Cardiac septum (tissue), 1 donor: ENCODE results near the gene DPH6. TPM values are rescaled to one million over a fixed set of nuclear protein-coding genes. Genes with fewer than 3 reads are reported as not detected.
"Not testable (repeated sequence)": the region's sequence is repeated elsewhere in the genome, so short reads cannot be mapped to it uniquely, and the experiment has no call there.

Experiments
- DNase-seq: peaks from one replicate; pipeline ENCODE4 v3.0.0-alpha.2; 2020; ENCODE audit warnings: low spot score
- intact Hi-C: fragments of 100-400 bp; cut with DNase I; formaldehyde crosslinking; loops from one replicate; pipeline ENCODE4 v1.14.0; 2022
- total RNA-seq: library from RNA; stranded (reverse); fragmentation: NEBNext Ultra II Directional; extraction: Animal tissue kit (Norgen Biotek cat#: 25700); gene quantifications from one replicate; pipeline ENCODE4 v1.2.1, GENCODE V29; 2021
- donor health status: DM: no; HTN: no; CAD: no.

Gene DPH6
- total RNA-seq, 1 donor from 2014 or later, result 19.7 TPM

- DNase-seq, result no peak
- intact Hi-C loops, result no loop called here
Measured at GRCh38 chr15:35445891-35446290, 100.1 kb downstream of the DPH6 start.

DNA sequence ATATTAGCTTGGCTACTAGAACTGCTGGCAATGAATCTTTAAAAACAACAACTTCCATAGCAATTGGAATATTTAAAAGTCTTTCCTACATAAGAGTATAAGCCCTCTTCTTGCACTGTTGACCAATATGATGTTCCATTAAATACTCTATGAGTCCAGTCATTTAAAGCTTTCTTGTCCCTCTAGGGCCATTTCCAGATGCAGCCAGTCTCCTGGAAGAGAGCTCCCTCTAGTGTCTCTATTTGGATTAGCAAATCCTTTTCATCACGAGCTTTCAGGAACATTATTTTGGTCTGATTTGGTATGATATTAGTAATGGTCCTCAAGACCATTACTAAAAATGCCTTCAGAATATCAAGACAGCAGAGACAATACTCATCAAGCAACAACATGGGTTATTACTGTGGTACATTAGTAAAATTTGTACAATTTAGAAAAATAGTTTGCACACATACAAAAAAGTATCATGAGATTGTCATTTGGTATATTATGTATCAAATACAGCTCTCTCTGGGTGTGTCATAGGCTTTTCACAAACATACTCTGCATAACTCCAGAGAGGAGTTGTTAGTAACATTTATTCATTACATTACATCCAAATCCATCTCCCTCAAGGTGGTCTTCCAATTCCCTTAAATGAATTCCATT, 101.3 kb downstream of the DPH6 start:
- intact Hi-C loops, result loop anchor here (1.0 to 5.0 kb wide), 2 partner anchors 155 to 367 kb away; no protein-coding TSS in a partner anchor
- DNase-seq, result no peak

GRCh38 chr15:35443376-35443775, 102.6 kb downstream of the DPH6 start:
- intact Hi-C loops, result loop anchor here (5.0 kb wide), 1 partner anchor 366 kb away; no protein-coding TSS in a partner anchor
- no peak for DNase-seq

DNA sequence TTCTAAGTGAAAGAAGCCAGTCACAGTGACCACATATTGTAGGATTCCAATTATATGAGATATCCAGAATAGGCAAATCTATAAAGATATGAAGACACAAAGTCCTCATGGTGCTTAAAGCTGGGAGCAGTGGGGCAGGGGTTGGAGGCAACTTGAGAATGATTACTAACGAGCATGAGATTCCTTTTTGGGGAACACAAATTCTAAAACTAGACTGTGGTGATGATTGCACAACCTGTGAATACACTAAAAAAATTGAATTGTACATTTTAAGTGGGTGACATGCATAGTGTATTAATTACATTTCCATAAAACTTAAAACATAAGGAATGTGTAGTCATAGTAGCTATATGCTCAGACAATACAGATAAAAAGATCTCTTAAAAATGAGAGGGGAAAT, 103.2 kb downstream of the DPH6 start:
- intact Hi-C loops, result loop anchor here (5.0 kb wide), 1 partner anchor 365 kb away; no protein-coding TSS in a partner anchor
- no peak for DNase-seq

GRCh38 chr15:35441279-35441678, 104.7 kb downstream of the DPH6 start:
- intact Hi-C loops, result loop anchor here (5.0 kb wide), 1 partner anchor 364 kb away; no protein-coding TSS in a partner anchor
- DNase-seq, result not testable (repeated sequence)

DNA sequence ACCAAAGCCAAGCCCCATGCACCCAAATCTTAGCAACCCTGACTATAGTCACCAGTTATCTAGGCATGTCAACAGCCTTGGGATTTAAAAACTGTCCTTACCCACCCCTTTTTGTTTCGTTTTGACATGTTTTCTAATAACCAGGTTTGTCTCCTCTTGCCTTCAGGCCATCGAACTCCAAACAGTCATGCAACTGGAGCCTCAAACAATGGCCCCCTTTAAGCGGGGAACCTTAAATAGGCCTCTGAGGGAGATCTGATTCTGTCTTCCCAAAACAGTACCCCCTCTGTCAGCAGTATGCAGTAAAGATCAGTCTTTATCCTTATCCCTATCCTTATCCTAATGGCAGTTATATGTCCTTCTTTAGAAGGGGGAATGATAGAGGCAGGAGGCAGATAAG, 105.7 kb downstream of the DPH6 start:
- no peak for DNase-seq
- intact Hi-C loops, result loop anchor here (5.0 kb wide), 1 partner anchor 363 kb away; no protein-coding TSS in a partner anchor

GRCh38 chr15:35439291-35439690, 106.7 kb downstream of the DPH6 start:
- intact Hi-C loops, result no loop called here
- DNase-seq, result no peak

GRCh38 chr15:35437157-35437556, 108.8 kb downstream of the DPH6 start:
- no peak for DNase-seq
- intact Hi-C loops, result no loop called here

DNA sequence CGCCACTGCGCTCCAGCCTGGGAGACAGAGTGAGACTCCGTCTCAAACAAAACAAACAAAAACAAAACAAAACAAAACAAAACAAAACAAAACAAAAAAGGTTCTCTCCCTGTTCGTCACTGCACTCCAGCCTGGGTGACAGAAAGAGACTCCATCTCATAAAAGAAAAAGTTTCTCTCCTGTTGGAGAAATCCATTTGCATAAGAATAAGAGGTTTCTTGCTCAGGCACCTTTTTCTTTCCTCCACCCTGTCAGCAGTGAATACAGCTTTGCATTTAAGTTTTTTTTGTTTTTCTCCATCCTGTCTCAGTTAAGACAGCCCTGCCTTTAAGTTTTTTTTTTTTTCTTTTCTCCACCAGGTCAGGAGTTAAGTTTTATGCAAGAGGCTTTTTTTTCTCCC, 109.5 kb downstream of the DPH6 start:
- intact Hi-C loops, result no loop called here
- no peak for DNase-seq

DNA sequence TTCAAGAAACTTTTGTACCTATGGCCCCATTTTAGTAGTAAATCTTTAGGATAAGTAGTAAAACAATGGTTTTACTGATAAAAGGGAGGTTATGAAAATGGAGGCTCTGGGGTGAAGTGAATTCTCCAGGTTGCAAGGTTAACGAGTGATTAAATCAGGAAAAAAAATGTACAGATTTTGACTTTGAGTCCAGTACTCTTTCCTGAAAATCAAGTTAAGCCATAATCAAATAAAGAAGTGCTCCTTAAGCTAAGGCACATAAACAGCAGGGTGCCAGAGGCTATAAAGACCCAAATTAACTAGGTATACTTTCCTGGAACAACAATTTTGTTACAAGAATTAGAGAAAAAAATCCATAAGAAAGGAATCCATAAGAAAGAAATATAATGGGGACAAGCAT, 114.7 kb downstream of the DPH6 start:
- DNase-seq, result no peak
- intact Hi-C loops, result no loop called here

- intact Hi-C loops, result no loop called here
- no peak for DNase-seq
Measured at GRCh38 chr15:35430301-35430700, 115.7 kb downstream of the DPH6 start.

GRCh38 chr15:35427496-35427895, 118.5 kb downstream of the DPH6 start:
- intact Hi-C loops, result no loop called here
- no peak for DNase-seq

DNA sequence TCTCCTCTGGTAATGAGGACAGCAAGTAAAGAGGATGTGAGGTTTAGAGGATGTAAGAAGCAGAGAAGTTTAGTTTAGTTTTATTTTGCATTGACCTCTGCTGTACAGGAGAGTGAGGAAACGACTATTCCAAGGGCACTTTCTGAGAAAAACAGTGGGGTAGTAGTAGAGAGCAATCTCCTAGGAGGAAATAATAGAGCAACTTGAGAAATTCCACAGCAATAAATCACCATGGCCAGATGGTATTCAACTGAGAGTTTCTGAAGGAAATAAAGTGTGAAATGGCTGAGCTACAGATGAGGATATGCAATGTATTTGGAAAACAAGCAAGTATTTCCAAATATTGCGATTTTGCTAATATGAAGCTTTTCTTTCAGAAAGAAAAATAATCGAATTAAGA, 118.9 kb downstream of the DPH6 start:
- intact Hi-C loops, result no loop called here
- DNase-seq, result no peak

DNA sequence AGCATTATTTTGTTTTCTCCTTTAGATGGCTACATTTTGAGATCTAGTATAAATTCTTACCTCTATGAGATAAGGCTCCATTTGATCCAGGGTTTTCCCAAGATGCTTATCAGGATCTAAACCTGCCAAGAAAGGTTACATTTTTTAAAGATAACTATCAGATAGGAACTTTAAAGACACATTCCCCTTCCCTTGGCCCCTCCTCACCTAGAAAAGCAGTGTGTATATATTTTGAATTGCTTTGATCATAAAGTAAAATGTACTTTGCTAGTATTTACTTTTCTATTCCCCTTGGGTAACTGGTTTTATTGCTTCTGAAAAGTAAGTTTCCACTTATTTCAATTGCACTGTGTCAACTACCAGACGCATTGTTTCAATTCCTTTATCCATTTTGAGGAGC, 135.2 kb downstream of the DPH6 start:
- DNase-seq, result no peak
- intact Hi-C loops, result no loop called here

- intact Hi-C loops, result no loop called here
- DNase-seq, result no peak
Measured at GRCh38 chr15:35399901-35400300, 146.1 kb downstream of the DPH6 start.

DNA sequence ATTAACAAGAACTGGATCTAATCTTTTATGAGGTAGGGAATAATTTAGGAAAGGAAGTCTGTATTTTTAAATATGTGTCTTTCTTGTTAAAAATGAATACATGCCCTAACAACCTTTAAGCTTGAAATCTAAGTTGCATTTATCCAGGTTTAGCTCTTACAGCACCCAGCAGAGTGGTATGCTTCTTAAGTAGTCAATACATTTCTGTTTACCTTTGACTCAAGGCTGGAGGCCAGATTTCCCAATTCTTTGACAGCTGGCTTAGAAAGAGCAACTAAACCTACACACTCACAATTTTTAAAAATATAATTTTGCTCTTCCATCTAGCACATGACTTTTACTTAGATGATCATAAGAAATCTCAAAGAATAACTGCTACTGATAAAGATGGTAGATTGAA, 148.9 kb downstream of the DPH6 start:
- no peak for DNase-seq
- intact Hi-C loops, result no loop called here

GRCh38 chr15:35394416-35394815, 151.5 kb downstream of the DPH6 start:
- intact Hi-C loops, result no loop called here
- DNase-seq, result no peak

DNA sequence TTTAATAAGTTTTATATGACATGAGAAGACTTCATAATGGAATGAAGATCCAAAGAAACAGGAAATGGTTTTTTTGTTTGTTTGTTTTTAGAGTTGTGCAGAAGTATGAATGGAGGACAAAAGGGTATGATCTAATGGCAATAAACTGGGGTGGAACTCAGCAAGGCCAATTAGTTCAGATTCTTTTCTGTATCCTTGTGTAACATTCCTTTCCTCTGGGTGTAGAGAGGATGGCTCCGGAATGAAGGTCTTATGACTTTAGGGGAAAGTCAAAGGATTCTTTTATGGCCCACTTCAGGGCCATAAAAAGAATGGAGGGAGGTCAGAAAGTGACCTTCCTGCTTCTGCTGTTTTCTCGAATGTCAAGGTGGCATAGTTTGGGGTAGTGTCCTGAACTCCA, 152.6 kb downstream of the DPH6 start:
- DNase-seq, result no peak
- intact Hi-C loops, result no loop called here

GRCh38 chr15:35391408-35391984, 154.5 kb downstream of the DPH6 start:
- DNase-seq, intact Hi-C loops: not testable (repeated sequence)

DNA sequence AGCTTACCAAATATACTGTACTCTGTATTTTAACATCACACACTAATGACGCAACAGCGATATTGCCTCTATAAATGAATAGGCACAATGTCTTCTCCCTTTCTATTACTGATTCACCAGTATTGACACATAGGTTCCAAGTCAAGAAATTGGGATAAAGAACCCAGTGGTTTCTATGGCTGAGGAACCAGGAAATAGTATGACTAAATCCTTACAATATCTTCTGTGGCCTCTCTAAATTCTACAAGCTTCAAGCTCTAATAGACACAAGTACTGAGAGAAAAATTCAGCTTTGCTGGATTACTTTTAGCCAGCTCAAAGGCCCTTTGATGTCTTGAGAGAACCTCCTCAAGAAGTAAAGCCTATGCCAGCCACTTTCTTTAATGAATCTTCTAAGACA, 162.5 kb downstream of the DPH6 start:
- intact Hi-C loops, result no loop called here
- DNase-seq, result no peak

GRCh38 chr15:35381328-35381727, 164.6 kb downstream of the DPH6 start:
- intact Hi-C loops, result no loop called here
- no peak for DNase-seq
